Fibroblast of lung (primary cell): ENCODE measurements around the gene KCNH2.

Source experiments
- EZH2 ChIP-seq: IDR thresholded peaks from 2 replicates; pipeline ENCODE4 v1.5.1; 2012; ENCODE audit warnings: low read length, control low read depth, mild to moderate bottlenecking; ENCODE audit errors: missing control alignments
- TF ChIP-seq, protein P1 (sequence below), 2 donors: IDR thresholded peaks in 1 of 2; conservative IDR thresholded peaks in 1 of 2; 1 replicate in 1 of 2; 2 replicates in 1 of 2; pipeline ENCODE4 v1.5.1; 2011 to 2012; ENCODE audit warnings: low read length in 2 of 2, control low read depth in 1 of 2, inconsistent platforms in 1 of 2, low read depth in 1 of 2, mild to moderate bottlenecking in 1 of 2

GRCh38 chr7:151013356-151013732 is 35.2 kb upstream of the KCNH2 start:
- TF ChIP-seq, protein P1, sequence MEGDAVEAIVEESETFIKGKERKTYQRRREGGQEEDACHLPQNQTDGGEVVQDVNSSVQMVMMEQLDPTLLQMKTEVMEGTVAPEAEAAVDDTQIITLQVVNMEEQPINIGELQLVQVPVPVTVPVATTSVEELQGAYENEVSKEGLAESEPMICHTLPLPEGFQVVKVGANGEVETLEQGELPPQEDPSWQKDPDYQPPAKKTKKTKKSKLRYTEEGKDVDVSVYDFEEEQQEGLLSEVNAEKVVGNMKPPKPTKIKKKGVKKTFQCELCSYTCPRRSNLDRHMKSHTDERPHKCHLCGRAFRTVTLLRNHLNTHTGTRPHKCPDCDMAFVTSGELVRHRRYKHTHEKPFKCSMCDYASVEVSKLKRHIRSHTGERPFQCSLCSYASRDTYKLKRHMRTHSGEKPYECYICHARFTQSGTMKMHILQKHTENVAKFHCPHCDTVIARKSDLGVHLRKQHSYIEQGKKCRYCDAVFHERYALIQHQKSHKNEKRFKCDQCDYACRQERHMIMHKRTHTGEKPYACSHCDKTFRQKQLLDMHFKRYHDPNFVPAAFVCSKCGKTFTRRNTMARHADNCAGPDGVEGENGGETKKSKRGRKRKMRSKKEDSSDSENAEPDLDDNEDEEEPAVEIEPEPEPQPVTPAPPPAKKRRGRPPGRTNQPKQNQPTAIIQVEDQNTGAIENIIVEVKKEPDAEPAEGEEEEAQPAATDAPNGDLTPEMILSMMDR (conservative IDR thresholded peaks at IDR 0.05 in 1 of 2, IDR thresholded peaks at IDR 0.05 in 1 of 2; ENCODE audit: low read depth in 1 of 2, low read length in 2 of 2) = no peak
- TF ChIP-seq EZH2 = no peak
